Hypothalamus (tissue), 51 donors: ENCODE results near the gene DPH3.

ENCODE experiments used
- DNase-seq, 51 donors: peaks; one replicate each; lab custom pipeline; 2025; lab: John Stamatoyannopoulos, UW

The DPH3 gene

GRCh38 chr3:16258177-16258576 lies 6.6 kb downstream of the DPH3 start:
- no peak for DNase-seq

GRCh38 chr3:16257309-16257708 lies 7.4 kb downstream of the DPH3 start:
- no peak for DNase-seq

- DNase-seq, result no peak
These were observed 9.0 kb downstream of the DPH3 start for GRCh38 chr3:16255726-16256125.

- DNase-seq, result no peak
These were observed 9.4 kb downstream of the DPH3 start for GRCh38 chr3:16255326-16255725.

GRCh38 chr3:16254916-16255315 lies 9.8 kb downstream of the DPH3 start:
- no peak for DNase-seq

GRCh38 chr3:16253601-16254000 lies 11.1 kb downstream of the DPH3 start:
- peak in 8 of 51 donors; percentile 6 to 40 (median 12) for DNase-seq

- no peak for DNase-seq
These were observed 11.8 kb downstream of the DPH3 start for GRCh38 chr3:16252988-16253387.

GRCh38 chr3:16252243-16252978 lies 12.3 kb downstream of the DPH3 start:
- no peak for DNase-seq

- no peak for DNase-seq
These were observed 13.2 kb downstream of the DPH3 start for GRCh38 chr3:16251316-16252085.

GRCh38 chr3:16249886-16250285 lies 14.9 kb downstream of the DPH3 start:
- DNase-seq, result no peak

- no peak for DNase-seq
These were observed 15.4 kb downstream of the DPH3 start for GRCh38 chr3:16249336-16249735.

GRCh38 chr3:16248556-16248955 lies 16.2 kb downstream of the DPH3 start:
- DNase-seq, result no peak

- peak in 47 of 51 donors; percentile 3 to 89 (median 60) for DNase-seq
These were observed 17.3 kb downstream of the DPH3 start for GRCh38 chr3:16247282-16248061.

GRCh38 chr3:16245609-16246008 lies 19.1 kb downstream of the DPH3 start:
- no peak for DNase-seq

- DNase-seq, result no peak
These were observed 20.8 kb downstream of the DPH3 start for GRCh38 chr3:16243706-16244490.

GRCh38 chr3:16242177-16242576 lies 22.6 kb downstream of the DPH3 start:
- no peak for DNase-seq

GRCh38 chr3:16241225-16241624 lies 23.5 kb downstream of the DPH3 start:
- no peak for DNase-seq

- no peak for DNase-seq
These were observed 24.3 kb downstream of the DPH3 start for GRCh38 chr3:16240229-16241023.

GRCh38 chr3:16239780-16240179 lies 25.0 kb downstream of the DPH3 start:
- no peak for DNase-seq
